Measurements from ENCODE around the gene TPM3.
"Not testable (repeated sequence)": the region's sequence is repeated elsewhere in the genome, so short reads cannot be mapped to it uniquely, and the experiment has no call there.

Gene TPM3

DNA sequence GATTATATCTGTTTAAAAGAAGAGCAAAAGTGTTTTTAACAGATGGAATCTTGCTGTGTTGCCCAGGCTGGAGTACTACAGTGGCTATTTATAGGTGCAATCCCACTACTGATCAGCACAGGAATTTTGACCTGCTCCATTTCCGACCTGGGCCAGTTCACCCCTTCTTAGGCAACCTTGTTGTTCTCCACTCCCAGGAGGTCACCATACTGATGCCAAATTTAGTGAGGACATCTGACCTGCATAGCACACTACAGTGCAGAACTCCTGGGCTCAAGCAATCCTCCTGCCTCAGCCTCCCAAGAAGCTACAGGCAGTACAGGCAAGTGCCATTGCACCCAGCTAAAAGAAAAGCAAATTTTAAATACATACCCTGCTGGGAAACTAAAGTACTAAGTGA lies 25.7 kb downstream of the TPM3 start:
- no peak for DNase-seq (ENCODE audit: low read depth)

DNA sequence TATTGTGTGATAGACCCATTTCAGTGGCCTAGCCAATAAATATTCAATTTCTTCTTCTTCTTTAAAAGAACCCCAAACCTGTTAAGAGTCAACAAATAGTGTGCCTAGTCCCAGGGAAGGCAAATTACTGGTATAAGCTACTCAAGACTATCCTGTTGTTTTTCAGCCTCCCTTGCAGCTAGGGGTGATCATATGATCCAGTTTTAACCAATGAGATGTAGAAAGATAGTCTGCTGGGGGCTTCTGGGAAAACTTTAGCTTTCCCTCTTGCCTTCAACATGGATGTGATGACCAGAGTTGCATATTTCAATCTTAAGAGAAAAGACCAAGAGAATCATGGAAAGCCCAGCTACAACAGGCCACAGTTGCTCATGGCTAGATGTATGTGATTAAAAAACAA lies 32.3 kb downstream of the TPM3 start:
- no peak for DNase-seq (ENCODE audit: low read depth)

DNA sequence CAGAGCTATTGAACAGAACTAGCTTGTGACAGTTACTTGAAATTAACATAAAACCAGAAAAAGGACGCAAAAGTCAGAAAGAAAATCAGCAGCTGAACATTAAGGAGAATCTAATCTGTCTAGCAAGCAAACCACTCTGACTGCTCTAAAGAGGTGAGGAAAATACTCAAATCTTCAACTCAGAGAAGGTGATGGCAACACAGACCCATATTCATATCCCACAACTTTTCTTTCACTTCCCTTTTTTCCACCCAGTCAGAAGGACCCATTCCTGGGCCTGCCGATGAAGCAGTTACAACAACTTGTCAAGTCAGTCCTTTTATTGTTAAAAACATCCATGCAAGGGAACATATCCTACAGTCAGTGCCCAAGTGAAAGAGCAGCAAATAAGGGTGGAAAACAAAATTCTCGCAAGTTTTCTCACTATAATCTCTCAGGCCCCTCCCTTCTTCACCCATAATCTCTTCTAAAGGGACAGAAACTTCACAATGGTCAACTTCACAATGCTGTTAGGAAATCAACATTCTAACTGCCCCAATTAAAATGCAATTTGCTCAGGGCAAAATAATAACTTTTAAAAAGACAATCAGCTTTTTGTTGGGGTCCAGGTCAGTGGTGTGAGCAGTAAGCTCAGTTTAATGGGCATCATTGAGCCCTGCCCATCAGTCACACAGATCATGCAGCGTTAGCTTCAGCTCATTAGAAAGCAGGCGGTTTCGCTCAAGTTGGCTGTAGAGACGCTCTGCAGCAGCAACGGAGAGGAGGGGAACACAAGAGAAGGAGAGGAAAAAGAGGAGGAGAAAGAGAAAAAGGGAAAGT lies 33.4 kb downstream of the TPM3 start:
- DNase-seq (ENCODE audit: low read depth): no peak

DNA sequence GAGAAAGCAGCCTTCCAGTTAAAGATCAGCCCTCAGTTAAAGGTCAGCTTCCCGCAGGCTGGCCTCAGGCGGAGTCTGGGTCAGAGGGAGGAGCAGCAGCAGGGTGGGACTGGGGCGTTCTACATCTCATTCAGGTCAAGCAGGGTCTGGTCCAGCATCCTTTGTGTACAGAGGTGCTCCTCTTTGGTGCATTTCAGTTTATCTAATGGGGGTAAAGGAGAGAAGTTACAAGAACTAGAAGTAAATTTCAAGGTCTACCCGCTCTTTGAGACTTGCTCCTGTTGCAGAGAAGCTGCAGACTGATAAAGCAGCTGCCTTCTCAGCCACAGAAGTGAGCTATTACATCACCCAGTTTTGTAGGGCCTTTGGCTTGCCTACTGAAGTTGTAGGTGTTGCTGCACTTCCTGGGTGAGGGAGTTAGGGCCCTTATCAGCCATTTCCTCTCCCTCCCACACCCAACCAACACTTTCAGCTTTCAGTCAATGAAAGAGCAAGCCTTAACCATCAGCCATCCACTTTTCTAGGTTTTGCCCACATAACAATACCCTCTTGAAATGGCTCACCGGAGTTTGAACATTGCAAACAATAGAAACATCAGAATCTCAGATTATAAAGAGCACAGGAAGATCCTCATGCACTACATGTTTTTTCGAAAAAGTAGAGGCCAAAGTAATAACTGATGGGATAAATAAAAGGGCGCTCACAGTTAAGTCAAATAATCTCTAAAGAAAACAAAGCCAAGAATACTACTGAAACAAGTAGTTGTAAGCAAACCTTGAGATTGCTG lies 34.2 kb downstream of the TPM3 start:
- no peak for DNase-seq (ENCODE audit: low read depth)

DNA sequence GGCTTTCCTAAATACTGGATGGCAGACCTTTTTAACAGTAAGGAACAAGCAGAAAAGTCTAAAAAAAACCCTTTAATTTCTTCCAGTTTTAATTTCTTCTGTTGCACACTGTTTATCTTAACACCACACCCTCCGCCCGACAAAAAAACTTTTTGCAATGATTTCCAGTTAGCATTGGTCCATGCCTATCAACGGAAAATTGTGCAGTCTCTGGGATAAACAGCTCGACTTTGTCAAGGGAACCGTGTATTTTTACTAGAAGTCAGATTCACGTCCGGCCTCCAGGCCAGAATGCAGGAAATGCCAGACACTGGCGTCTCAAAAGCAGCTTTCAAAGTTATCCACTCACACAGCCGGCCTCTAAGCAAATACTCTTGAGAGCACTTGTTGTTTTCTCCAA lies 36.6 kb downstream of the TPM3 start:
- DNase-seq (ENCODE audit: low read depth): no peak

DNA sequence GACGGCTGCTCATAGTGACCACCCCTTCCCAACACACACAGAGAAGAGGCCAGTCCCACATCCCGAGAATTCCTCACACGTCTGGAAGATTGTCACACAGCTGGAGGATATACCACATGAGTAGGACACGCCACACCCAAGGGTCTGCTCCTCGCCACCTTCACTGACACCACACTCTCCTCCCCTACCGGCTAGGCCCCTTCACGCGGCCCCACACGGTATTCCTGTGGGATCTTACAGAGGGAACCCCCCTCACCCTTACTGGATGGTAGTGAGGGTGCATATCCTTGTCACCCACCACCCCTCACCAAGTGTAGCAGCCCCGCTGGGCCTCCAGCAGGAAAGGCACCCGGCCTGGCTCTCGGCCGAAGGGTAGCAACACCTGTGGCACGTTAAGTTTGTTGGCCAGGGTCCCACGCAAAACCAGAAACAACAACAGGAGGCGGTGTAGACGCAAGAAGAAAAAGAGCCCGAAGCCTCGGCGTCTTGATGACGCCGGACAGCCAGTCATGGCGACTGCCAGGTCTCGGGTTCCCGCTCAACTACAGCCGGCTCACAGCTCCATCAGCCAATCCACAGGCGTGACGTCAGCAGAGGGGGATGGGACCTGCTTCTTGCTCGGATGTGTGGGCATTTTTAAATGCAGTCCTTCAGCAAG lies 37.2 kb downstream of the TPM3 start, which contains the start of gene NUP210L:
Gene NUP210L, minus strand, starts transcription at position 540 of the 658 bp plus-strand sequence.
- no peak for DNase-seq (ENCODE audit: low read depth)

DNA sequence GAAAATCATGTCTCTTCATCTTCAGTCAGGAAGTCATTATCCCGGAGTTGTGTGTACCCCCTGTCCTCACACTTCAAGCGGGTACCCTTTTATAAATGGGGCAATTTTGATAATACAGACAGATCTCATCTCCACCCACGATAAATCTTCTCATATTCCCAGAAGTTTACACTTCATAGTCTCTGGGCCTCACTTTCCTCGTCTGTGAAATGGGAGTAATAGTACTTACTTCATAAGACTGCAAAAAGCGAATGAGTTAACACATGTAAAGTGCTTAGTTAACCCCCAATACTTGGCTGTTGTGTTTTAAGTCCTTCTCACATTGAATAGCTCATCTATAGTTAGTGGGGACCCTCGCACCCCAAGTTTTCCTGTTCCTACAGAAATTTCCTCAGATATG lies 37.8 kb downstream of the TPM3 start:
- no peak for DNase-seq (ENCODE audit: low read depth)

DNA sequence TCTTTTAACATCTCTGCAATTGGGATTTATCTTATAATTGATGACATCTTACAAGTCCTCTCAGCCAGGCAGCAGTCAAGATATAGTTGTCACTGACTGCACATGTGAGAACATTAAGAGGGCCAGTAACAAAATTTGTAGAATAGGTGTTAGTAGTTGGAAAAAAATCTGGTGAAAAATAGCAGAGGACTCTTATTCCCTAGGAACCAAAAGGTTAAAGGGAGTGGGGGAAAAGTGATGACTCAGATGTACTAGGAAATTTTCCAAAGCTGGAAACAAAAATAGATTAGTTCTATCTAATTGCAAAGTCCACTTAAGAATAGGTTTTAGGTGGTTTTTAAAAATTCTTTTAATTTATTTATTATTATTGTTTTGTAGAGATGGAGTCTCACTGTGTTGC lies 40.6 kb downstream of the TPM3 start:
- no peak for DNase-seq (ENCODE audit: low read depth)

DNA sequence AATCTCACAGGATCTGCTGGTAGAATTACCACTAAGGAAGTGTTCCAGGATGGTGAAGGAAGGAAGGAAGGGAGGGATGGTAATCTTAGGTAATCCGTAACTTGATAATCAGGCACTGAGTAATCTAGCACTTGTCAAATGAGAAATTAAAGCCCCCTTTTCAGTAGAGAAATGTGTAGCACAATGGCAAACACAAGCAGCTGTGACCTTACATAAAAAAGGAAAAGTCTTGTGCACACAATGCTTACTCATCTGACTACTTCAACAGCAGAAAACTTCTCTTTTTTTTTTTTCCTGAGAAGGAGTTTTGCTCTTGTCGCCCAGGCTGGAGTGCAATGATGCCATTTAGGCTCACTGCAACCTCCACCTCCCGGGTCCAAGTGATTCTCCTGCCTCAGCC lies 43.1 kb downstream of the TPM3 start:
- DNase-seq (ENCODE audit: low read depth): no peak

DNA sequence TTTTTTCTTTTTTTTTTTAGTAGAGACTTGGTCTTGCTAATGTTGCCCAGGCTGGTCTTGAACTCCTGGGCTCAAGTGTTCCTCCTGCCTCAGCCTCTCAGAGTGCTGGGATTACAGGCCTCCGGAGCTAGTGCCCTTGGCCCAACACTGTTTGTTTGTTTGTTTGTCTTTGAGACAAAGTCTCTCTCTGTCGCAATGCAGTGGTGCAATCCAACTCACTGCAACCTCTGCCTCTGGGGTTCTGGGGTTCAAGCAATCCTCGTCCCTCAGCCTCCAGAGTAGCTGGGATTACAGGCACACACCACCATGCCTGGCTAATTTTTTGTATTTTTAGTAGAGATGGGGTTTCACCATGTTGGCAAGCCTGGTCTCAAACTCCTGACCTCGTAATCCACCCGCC lies 44.4 kb downstream of the TPM3 start:
- not testable (repeated sequence) for DNase-seq (ENCODE audit: low read depth)

DNA sequence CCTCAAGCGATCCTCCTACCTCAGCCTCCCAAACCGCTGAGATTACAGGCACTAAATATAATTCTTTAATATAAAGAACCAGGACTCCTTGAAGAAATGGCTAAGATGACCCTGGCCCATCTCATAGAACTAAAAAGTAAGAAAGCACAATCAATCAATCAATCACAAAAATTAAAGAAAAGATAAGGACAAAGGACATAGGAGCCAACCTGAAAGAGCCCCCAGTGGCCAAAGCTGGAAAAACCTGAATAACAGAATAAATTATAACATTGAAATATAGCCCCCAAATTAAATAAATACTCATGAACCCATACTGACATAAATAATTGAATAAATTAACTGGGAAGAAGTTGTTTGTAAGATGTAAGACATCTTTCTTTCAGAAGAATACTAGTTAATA lies 45.9 kb downstream of the TPM3 start:
- DNase-seq (ENCODE audit: low read depth): no peak

DNA sequence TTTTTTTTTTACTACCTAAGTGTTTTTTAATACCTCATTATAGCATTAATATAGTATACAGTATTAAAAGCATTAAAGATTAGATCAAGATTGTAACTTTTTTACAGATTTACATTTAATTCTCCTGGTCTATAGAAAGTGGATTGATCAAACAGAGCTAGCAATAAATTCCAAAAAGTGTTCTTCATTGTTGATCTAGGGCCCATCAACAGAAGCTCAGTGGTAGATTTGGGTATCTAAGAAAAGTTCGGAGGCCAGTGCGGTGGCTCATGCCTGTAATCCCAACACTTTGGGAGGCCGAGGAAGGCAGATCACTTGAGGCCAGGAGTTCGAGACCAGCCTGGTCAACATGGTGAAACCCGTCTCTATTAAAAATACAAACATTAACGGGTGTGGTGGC lies 49.5 kb downstream of the TPM3 start:
- DNase-seq (ENCODE audit: low read depth): no peak

DNA sequence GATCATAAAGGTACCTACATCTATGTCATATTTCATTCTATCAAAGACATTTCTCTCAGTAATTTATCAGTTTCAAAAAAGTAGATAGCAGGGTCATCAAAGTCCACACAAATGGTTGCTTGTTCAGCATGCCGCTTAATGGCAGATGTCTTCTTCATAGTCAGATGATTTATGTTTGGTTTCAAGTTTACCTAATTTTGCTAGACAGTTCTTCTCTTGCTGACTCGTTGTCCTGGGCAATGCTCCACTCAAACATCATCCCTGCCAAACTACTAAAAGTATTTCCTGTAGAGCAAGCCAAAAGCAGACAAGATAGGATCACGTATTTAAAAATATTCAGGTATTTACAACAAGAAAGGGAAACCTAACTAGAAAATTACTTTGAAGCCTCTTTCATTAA lies 50.7 kb downstream of the TPM3 start:
- no peak for DNase-seq (ENCODE audit: low read depth)

DNA sequence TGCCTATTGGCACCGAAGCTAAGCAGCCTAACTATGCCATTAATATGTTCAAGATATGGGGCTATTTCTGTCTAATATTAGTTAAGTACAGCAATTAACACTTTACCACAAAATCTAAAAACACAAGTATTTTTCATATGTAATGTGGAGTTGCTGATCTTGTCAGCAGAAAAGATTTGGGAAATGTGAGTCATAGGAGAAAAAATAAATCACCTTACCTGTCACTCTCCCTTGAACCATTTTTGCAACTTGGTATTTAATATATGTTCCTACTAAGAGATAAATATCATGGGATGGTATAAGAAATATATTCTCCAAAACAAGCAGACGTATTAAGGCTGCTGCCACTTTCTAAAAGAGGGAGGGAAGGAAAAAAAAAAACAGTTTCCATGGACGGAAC lies 54.0 kb downstream of the TPM3 start:
- no peak for DNase-seq (ENCODE audit: low read depth)

DNA sequence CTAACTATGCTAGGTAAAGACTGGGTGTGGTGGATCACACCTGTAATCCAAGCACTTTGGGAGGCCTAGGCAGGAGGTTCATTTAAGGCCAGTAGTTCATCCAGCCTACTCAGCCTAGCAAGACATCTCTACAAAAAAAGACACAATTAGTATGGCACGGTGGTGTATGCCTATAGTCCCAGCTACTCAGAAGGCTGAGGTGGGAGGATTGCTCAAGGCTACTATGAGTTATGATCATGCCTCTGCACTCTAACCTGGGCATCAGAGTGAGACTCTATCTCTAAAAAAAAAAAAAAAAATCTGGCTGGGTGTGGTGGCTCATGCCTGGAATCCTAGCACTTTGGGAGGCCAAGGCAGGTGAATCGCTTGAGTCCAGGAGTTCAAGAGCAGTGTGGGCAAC lies 58.6 kb downstream of the TPM3 start:
- DNase-seq (ENCODE audit: low read depth): no peak

DNA sequence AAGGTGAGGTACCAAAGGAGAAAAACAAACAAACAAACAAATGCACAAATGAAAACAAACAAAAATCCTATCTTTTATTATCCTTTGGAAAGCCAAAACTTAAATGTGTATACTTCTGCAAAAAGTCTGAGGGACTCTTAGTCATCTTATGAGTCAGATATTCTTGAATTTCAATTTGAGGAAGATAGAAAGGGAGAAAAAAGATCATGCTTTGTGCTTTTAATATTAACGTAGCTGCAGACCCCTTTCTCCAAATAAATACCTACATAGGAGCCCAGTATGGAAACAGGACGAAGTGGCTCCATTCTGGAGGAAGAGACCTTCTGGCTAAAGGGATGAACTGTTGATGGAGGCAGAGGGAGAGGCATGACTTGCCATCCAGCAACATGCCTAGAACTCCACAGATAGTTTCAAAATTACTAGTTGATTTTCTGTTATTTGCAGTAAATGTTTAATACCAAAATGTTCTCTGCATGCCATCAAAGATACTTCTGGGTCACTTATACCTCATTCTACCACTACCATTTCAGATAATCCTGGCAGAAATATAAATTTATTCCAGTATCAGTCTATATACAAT lies 62.4 kb downstream of the TPM3 start:
- peak; percentile 4 for DNase-seq (ENCODE audit: low read depth)

DNA sequence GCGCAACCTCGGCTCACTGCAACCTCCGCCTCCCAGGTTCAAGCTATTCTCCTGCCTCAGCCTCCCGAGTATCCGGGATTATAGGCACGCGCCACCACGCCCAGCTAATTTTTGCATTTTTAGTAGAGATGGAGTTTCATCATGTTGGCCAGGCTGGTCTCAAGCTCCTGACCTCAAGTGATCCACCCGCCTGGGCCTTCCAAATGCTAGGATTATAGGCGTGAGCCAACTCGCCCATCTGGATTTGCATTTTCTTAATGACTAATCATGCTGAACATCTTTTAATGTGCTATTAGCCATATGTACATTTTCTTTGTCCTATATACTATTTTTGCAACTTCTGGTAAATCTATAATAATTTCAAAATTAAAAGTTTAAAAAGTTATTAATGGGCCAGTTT lies 68.7 kb downstream of the TPM3 start:
- DNase-seq (ENCODE audit: low read depth): not testable (repeated sequence)

DNA sequence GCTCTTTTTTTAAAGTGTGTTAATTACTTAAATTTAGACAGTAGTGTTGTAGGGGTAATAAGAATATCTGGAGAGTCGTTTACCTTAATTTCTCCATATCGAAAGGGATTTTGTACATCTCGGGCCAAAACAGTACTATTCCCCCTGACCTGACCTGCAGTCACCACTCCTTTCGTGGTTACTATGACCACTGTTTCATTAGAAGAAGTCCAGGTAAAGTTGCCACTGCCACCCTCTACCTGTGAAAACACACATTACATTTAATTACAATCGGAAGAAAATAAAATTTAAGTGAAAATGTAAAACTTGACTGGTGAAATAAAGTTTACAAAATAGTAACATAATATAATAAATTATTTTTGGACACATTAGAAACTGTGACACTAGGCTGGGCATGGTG lies 74.3 kb downstream of the TPM3 start:
- no peak for DNase-seq (ENCODE audit: low read depth)

DNA sequence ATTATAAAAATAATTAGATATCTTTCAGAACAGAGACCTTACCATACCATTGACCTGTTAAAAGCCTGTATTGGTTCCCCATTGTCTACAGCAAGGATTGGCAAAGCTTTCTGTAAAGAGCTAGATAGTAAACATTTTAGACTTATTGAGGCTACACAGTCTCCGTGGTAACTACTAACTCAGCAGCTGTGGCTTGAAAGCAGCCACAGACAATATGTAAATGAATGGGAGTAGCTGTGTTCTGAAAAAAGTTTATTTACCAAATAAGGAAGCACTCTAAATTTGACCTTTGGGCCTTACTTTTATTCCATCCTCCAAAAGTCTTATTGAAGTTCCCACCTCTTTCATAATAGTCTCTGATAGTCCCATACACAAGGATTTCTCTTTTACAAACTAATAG lies 76.7 kb downstream of the TPM3 start:
- no peak for DNase-seq (ENCODE audit: low read depth)
